ENCODE measurements around the gene SLC18B1. TPM values are rescaled to one million over a fixed set of nuclear protein-coding genes. Genes with fewer than 3 reads are reported as not detected.

SLC18B1 gene
- total and polyA plus RNA-seq, 10 of the 15 experiments (the other 5 are each of a cell fraction or from before 2014, with no cell fraction given): 3.5 to 11.8 (median 7.1) TPM

DNA sequence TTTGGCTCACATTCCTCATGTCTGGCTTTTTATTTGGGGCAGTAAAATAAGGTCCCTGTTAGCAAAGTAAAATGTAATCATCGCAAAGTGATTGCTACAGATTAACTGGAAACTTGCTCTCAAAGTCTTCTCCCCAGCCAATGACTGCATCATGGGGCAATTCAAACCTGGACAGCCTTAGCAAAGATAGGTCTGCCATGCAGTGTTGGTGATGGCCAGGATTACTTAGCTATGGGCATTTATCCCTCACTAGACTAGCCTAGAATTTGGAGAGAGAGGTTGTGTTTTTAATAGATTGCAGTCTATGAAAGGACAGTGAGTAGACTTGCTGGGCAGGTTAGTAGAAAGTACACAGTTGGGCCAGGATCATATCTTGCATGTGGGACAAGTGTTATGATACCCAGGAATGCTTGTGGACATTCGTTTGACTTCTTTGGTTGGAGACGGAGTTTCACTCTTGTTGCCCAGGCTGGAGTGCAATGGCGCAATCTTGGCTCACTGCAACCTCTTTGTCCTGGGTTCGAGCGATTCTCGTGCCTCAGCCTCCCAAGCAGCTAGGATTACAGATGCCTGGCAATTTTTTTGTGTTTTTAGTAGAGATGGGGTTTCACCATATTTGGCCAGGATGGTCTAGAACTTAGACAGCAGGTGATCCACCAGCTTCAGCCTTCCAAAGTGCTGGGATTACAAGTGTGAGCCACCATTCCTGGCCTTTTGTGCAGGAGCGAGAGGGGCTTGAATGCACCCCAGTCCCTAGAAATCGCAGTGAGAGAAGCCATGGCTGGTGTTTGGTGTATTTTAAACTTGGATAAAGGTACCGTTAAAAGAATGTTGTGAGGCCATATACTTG, 19.3 kb upstream of the SLC18B1 start:
- DNase-seq (ENCODE audit: low read depth, low spot score): no peak
- Histone ChIP-seq H3K27me3 (replicated peaks in 1 of 2; ENCODE audit: control insufficient read depth in 2 of 2, insufficient read depth in 2 of 2, low read length in 1 of 2) (no peaks in the 10 kb centered on the region), H3K36me3 (ENCODE audit: control insufficient read depth in 2 of 2, insufficient read depth in 2 of 2, low read length in 1 of 2) (peaks cover 7 to 14% of the 10 kb centered on the region in 2 experiments)

DNA sequence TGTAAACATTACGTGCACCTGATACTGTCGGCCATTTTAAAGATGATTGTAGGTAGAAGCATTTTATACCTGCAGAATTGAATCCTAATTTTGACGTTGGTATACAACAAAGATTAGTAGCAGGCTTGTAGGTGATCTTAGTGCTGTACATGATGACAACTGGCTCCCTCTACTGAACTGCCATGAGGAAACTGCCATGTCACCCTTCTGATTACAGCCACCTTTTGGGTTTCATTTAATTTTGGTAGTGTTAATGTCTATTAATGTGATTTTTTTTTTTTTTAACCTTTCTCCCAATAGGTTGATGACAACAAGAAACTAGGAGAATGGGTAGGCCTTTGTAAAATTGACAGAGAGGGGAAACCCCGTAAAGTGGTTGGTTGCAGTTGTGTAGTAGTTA, 18.2 kb upstream of the SLC18B1 start:
- no peak for ATAC-seq
- no TSS peak for BruUV-seq (replicated peaks)
- Histone ChIP-seq H3K36me3 (ENCODE audit: control insufficient read depth in 2 of 2, insufficient read depth in 2 of 2, low read length in 1 of 2) (peaks cover 7 to 14% of the 10 kb centered on the region in 2 experiments), H3K79me2 (ENCODE audit: control insufficient read depth, insufficient read depth, low read length) (peaks cover 26% of the 10 kb centered on the region), H3K27me3 (replicated peaks in 1 of 2; ENCODE audit: control insufficient read depth in 2 of 2, insufficient read depth in 2 of 2, low read length in 1 of 2) (no peaks in the 10 kb centered on the region), H3K4me2 (ENCODE audit: control insufficient read depth, insufficient read depth) (peak overlapping the region; percentile 51), H3K27ac (ENCODE audit: control insufficient read depth, insufficient read depth) (no peak overlapping the region), H3K4me3 (peak overlapping the region; percentile 94), H2AFZ (ENCODE audit: control insufficient read depth, low read depth, low read length) (no peak overlapping the region), H3K4me1 (ENCODE audit: control insufficient read depth, insufficient read depth, low read length) (peaks cover 6% of the 10 kb centered on the region; the same call in 1 of the 2 replicates), H4K20me1 (ENCODE audit: control insufficient read depth, insufficient read depth) (peaks cover 5% of the 10 kb centered on the region; the same call in 1 of the 2 replicates), H3K9me3 (replicated peaks; ENCODE audit: control insufficient read depth, insufficient read depth, low read length) (no peaks in the 10 kb centered on the region), H3K9ac (ENCODE audit: control insufficient read depth, insufficient read depth, low read length) (peak overlapping the region; percentile 83; the same call in 1 of the 2 replicates)
- no peak for FAIRE-seq
- RAD21 ChIA-PET (ENCODE audit: unreplicated experiment): interaction anchor here (0.5 to 1.3 kb wide), 3 partner anchors 28 to 302 kb away, joined by 3 read pairs; no protein-coding TSS in a partner anchor
- intact Hi-C loops (cut with micrococcal nuclease; ENCODE audit: unreplicated experiment) (no loop called here), in situ Hi-C loops (cut with MboI) (no loop called here)
- 2% methylated on average over 4 of the region's 4 CpGs for WGBS (ENCODE audit: insufficient coverage, insufficient replicate concordance, low lambda C conversion rate, missing lambda C conversion rate)
- SMC1A ChIA-PET (ENCODE audit: uncharacterized antibody, unreplicated experiment): interaction anchor here (0.6 to 2.3 kb wide), 7 partner anchors 9 to 322 kb away, joined by 3 to 10 read pairs (median 3); partner anchors contain the start of gene TAAR6
- DNase-seq (ENCODE audit: low read depth, low spot score): no peak
- POLR2A ChIA-PET: interaction anchor here (0.5 kb wide), 1 partner anchor 59 kb away, joined by 3 read pairs; no protein-coding TSS in a partner anchor
- CTCF ChIA-PET: interaction anchor here (0.6 to 4.4 kb wide), 10 partner anchors 8 to 537 kb away, joined by 3 to 25 read pairs (median 3); partner anchors contain the start of gene SLC18B1
- TF ChIP-seq NR2C1 (IDR thresholded peaks at IDR 0.05) (no peak), YY1 (IDR thresholded peaks at IDR 0.05; ENCODE audit: low read depth, low read length) (0 out of 2 replicates have a peak, but pooled peaks have one; percentile 23), YBX1 (IDR thresholded peaks at IDR 0.05) (no peak), EZH2 (IDR thresholded peaks at IDR 0.05; ENCODE audit: borderline replicate concordance, control insufficient read depth, low read depth, low read length) (no peak), EGR1 (IDR thresholded peaks at IDR 0.05; ENCODE audit: borderline replicate concordance in 1 of 2, low read depth in 2 of 2, low read length in 2 of 2) (no peak), SMAD5 (IDR thresholded peaks at IDR 0.05; ENCODE audit: low read depth) (0 out of 2 replicates have a peak, but pooled peaks have one; percentile 24), RFX5 (IDR thresholded peaks at IDR 0.05; ENCODE audit: low read depth, low read length) (no peak)
- TF ChIP-seq, protein P1, sequence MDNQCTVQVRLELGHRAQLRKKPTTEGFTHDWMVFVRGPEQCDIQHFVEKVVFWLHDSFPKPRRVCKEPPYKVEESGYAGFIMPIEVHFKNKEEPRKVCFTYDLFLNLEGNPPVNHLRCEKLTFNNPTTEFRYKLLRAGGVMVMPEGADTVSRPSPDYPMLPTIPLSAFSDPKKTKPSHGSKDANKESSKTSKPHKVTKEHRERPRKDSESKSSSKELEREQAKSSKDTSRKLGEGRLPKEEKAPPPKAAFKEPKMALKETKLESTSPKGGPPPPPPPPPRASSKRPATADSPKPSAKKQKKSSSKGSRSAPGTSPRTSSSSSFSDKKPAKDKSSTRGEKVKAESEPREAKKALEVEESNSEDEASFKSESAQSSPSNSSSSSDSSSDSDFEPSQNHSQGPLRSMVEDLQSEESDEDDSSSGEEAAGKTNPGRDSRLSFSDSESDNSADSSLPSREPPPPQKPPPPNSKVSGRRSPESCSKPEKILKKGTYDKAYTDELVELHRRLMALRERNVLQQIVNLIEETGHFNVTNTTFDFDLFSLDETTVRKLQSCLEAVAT (IDR thresholded peaks at IDR 0.05): no peak
- TF ChIP-seq, protein P2, sequence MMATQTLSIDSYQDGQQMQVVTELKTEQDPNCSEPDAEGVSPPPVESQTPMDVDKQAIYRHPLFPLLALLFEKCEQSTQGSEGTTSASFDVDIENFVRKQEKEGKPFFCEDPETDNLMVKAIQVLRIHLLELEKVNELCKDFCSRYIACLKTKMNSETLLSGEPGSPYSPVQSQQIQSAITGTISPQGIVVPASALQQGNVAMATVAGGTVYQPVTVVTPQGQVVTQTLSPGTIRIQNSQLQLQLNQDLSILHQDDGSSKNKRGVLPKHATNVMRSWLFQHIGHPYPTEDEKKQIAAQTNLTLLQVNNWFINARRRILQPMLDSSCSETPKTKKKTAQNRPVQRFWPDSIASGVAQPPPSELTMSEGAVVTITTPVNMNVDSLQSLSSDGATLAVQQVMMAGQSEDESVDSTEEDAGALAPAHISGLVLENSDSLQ (IDR thresholded peaks at IDR 0.05): no peak

More for the DNA sequence above, 19.3 kb upstream of the SLC18B1 start:
- ChIA-PET CTCF (interaction anchor here (0.6 to 4.4 kb wide), 5 partner anchors 15 to 148 kb away, joined by 3 to 25 read pairs (median 3); partner anchors contain the start of gene SLC18B1), RAD21 (ENCODE audit: unreplicated experiment) (interaction anchor here (0.6 to 1.2 kb wide), 2 partner anchors 147 to 149 kb away, joined by 3 read pairs; no protein-coding TSS in a partner anchor), POLR2A (no interaction called here), SMC1A (ENCODE audit: uncharacterized antibody, unreplicated experiment) (interaction anchor here (1.2 to 2.3 kb wide), 4 partner anchors 8 to 54 kb away, joined by 3 to 10 read pairs (median 3); partner anchors contain the start of gene SLC18B1)
- ATAC-seq (no peak), FAIRE-seq (no peak)
- intact Hi-C loops (cut with micrococcal nuclease; ENCODE audit: unreplicated experiment): no loop called here
- Histone ChIP-seq H3K27ac (ENCODE audit: control insufficient read depth, insufficient read depth) (no peak overlapping the region), H3K79me2 (ENCODE audit: control insufficient read depth, insufficient read depth, low read length) (peaks cover 26% of the 10 kb centered on the region), H3K9me3 (replicated peaks; ENCODE audit: control insufficient read depth, insufficient read depth, low read length) (no peaks in the 10 kb centered on the region), H4K20me1 (ENCODE audit: control insufficient read depth, insufficient read depth) (peaks cover 5% of the 10 kb centered on the region; the same call in 1 of the 2 replicates), H3K4me1 (ENCODE audit: control insufficient read depth, insufficient read depth, low read length) (no peaks in the 10 kb centered on the region), H3K9ac (ENCODE audit: control insufficient read depth, insufficient read depth, low read length) (no peak overlapping the region), H2AFZ (ENCODE audit: control insufficient read depth, low read depth, low read length) (no peak overlapping the region), H3K4me2 (ENCODE audit: control insufficient read depth, insufficient read depth) (0 out of 2 replicates have a peak overlapping the region, but pooled peaks have one; percentile 1), H3K4me3 (0 out of 2 replicates have a peak overlapping the region, but pooled peaks have one; percentile 94)
- no TSS peak for BruUV-seq (replicated peaks)
- in situ Hi-C loops (cut with MboI): no loop called here
- TF ChIP-seq CBFB (IDR thresholded peaks at IDR 0.05; ENCODE audit: low read depth): 0 out of 2 replicates have a peak, but pooled peaks have one; percentile 44
- peak; percentile 74 for TF ChIP-seq POLR2AphosphoS5 (IDR thresholded peaks at IDR 0.05; ENCODE audit: low read length)
- TF ChIP-seq, protein P3, sequence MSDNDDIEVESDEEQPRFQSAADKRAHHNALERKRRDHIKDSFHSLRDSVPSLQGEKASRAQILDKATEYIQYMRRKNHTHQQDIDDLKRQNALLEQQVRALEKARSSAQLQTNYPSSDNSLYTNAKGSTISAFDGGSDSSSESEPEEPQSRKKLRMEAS (IDR thresholded peaks at IDR 0.05; ENCODE audit: low read depth, low read length): no peak
- 0 out of 2 replicates have a peak, but pooled peaks have one; percentile 33 for TF ChIP-seq POLR2A (IDR thresholded peaks at IDR 0.05; ENCODE audit: low read depth, low read length)
- 0 out of 2 replicates have a peak, but pooled peaks have one; percentile 6 for TF ChIP-seq ZBED1 (IDR thresholded peaks at IDR 0.05; ENCODE audit: borderline replicate concordance)
- WGBS (ENCODE audit: insufficient coverage, insufficient replicate concordance, low lambda C conversion rate, missing lambda C conversion rate): 80% methylated on average over 10 of the region's 10 CpGs

Measured in GM12878 (cell line).